ENCODE data around the gene ATG101. TPM values are rescaled to one million over a fixed set of nuclear protein-coding genes. Genes with fewer than 3 reads are reported as not detected.

ATG101 gene
- polyA plus RNA-seq (2013, experiment 1 of 2; ENCODE audit: insufficient read length) = 55.2 TPM
- 36.6 TPM for polyA plus RNA-seq (2013, experiment 2 of 2; ENCODE audit: insufficient read length)

DNA sequence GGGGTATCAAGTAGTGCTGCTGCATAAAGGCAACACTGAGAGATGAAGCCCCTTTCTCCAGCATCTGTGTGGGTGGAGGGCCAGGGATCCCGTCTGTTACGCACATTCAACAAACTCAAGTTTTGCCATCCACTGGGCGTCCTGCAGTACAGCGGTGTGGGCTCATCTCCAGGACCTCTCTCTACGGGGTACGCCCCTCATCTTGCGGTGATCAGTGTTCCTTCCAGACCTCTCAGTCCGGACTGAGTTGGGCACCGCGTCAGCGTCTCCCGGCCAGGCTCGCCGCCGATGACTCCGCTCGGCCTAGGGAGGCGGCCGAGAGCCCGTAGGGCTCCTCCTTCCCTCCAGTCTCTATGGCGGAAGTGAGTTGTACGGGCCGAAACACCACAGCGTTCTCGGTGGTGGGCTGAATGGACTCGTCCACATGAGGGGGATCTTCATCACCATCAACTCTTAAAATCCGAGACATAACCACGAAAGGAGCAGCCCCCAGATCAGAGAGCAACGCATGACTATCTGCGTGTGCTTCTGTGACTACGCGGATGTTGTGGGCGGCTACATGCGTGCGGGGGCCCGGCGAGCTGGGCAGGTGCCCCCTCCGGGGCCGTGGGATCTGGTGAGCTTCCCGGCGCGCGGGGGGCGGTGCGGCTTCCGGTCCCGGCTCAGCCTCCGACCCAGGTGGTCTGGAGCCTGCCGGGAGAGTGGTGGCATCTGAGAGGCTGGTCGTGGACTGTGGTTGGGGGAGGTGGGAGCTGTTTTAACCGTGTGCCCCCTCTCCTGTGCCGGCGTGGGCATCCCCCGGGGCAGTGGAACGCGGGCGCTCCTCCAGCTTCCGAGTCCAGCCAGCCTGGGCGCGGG lies at the start of gene ATG101:
Gene ATG101 (plus strand): TSS at position 652 of the 858 bp plus-strand sequence. CDS start 3,673 bp downstream, outside the sequence.
- peak; percentile 95 for DNase-seq

DNA sequence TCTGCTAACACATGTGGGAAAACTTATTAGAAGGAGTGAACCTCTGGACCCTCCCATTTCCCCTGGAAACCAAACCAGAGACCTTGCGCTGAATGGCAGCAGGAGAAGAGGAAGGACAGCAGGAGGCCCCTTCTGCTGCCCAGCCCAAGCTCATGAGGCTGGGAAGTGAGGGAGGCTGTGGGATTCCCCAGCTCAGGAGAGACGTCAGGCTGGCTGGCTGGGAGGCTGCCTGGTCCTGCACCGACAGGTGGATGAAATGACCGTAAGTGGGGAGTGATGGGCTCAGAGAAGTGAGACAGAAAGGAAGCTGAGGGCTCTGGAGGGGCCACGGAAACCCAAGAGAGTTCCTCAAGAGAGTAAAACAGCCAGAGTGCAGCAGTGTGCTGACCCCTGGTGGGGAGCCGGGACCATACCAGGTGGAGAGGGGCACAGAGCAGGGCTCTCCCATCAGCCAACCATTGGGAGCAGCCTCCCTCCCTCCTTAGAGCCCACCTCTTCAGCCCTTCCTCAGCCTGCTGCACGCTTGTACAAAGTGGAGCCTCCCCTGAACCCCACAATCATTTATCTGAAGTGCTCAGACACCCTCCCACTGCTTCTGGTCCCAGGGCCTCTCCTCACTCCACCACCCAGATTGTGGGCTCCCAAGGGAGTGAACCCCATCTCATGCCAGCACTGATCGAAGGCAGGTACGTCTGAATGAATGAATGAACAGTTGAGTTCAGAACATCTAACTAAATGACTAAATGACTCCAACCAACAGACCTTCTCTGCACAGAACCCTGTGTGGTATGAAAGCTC lies 49.0 kb upstream of the ATG101 start:
- DNase-seq = peak; percentile 55

DNA sequence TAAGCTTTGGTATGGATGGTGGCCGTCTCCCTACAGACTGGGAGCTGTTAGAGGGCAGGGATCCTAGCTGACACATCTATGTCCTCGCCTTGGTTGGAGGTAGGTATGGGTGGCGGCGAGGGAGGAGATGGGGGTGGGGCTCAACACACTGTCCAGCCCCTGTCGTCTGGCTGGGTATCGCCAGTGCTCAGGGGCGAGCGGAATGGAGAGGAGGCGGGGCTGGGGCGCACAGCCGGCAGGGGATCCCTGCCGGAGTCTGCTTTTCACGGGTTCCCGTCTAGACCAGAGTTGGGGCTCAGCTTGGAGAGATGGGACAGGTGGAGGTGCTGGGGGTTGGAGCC lies 47.0 kb upstream of the ATG101 start:
- no peak for DNase-seq

- peak; percentile 57 for DNase-seq
Observed at GRCh38 chr12:52023182-52023975, 46.4 kb upstream of the ATG101 start.

GRCh38 chr12:52023976-52024688 lies 45.6 kb upstream of the ATG101 start:
- DNase-seq = no peak

DNA sequence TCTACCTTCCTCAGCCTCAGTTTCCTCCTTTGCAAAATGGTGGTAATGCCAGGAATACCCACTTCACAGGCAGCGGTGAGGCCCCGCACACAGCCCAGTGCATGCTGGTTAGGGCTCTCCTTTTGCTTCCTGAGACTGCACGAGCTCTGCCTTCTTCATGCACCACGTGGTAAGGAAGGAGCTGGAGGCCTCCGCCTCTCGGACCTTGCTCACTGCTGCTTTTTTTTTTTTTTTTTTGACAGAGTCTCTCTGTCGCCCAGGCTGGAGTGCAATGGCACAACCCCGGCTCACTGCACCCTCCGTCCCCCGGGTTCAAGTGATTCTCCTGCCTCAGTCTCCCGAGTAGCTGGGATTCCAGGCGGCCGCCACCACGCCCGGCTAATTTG lies 44.9 kb upstream of the ATG101 start:
- no peak for DNase-seq

GRCh38 chr12:52026263-52026662 lies 43.5 kb upstream of the ATG101 start:
- no peak for DNase-seq

GRCh38 chr12:52027085-52027843 lies 42.5 kb upstream of the ATG101 start:
- no peak for DNase-seq

GRCh38 chr12:52029685-52030084 lies 40.1 kb upstream of the ATG101 start:
- DNase-seq = peak; percentile 58

GRCh38 chr12:52032446-52032803 lies 37.4 kb upstream of the ATG101 start:
- DNase-seq = peak; percentile 44

- peak; percentile 97 for DNase-seq
Observed at GRCh38 chr12:52032804-52033445, 36.9 kb upstream of the ATG101 start.

DNA sequence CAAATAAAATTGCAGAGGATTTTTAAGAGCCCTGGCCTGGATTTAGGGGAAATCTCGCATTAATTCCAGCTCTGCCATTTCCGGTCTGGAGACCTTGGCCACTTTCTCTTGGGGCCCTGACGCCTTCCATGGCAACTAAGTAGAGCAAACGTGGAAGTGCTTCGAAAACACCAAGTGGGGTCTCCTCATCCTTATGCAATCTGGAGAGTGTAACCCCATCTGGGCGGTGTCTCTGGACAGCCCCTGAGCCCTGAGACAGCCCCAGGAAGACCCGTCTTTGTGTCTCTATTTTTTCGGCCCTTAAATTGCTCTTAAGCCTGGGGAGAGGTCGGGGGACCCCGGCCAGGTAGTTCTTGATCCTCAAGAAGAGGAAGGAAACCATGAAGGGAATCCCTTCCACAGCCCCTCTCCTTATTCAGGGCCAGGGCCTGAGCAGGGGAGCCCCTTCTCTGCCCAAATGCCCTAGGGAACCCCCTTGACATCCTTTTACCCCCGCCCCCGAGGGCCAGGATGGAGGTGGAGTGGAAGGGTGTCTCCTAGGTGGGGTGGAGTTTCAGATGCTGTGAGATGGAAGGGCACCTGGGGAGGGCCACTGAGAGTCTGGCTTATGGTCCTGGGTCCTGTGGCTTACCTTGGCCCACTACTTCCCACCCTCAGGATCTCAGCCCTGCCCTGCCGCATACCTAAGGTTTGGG lies 36.2 kb upstream of the ATG101 start:
- DNase-seq = no peak

DNA sequence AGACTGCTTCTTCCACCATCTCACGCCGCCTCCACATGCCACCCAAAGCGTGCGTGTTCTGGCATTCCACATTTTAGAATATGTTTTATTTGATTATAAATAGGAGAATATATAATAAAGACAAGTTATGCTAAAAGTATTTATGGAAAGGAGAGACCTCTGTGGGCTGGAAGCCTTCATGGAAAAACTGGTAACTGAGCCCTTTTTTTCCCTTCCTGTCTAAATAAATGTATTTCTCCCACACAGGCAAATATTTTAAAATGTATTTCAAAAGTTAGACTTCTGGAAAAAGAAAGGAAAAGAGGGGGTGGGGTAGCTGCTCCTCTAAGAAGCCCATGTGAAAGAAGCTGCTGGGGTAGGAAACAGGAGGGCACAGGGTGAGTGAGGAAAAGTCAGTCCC lies 34.6 kb upstream of the ATG101 start:
- DNase-seq = no peak

DNA sequence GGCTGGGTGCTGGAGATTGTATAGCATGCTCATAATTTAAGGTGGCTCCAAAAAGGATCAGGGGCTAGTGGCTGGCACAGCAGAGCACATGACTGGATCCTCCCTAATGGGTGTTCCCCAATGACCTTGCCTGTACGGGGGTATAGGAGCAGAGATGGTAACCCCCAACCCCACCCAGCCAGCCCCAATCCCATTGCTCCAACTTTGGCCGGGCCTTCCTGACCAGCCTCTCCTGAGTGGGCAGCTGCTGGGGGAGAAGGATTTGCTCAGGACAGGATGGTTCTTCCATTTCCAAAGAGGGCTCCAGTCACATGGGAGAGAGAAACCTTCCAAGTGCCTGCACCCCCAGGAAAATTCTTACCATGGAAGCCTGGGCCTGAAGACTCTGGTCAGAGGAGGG lies 33.9 kb upstream of the ATG101 start:
- DNase-seq = no peak

- peak; percentile 82 for DNase-seq
Observed at GRCh38 chr12:52036587-52037171, 33.1 kb upstream of the ATG101 start.

GRCh38 chr12:52037248-52037861 lies 32.4 kb upstream of the ATG101 start:
- DNase-seq = peak; percentile 55

DNA sequence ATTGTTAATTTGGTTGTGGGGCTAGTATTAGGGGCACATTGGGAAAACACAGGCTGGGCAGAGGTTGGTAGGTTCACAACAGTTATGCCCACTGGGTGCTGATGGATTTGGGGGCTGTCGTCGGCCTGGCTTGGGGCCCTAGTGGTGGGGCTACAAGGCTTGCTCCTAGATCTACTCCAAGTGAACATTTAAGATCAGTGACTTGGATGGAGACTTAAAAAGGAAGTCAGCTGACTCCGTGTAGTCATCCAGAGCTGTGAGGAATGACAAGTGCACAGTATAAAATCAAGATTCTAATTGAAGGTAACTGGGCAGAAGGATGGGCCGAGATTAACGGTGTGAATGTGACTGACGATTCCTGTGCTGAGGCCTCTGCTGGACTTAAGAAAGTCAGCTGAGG lies 31.3 kb upstream of the ATG101 start:
- DNase-seq = no peak

GRCh38 chr12:52041035-52041434 lies 28.7 kb upstream of the ATG101 start:
- DNase-seq = no peak

- no peak for DNase-seq
Observed at GRCh38 chr12:52041695-52042123, 28.1 kb upstream of the ATG101 start.

Measured in fibroblast of skin of back (primary cell).